GM23248 (cell line): ENCODE data around the gene CCDC97.

Source experiments
- EZH2 ChIP-seq: fragments of 200-600 bp; sonication (generic); IDR thresholded peaks from 2 replicates; pipeline ENCODE4 v1.6.1; 2018; ENCODE audit warnings: antibody characterized with exemption, mild to moderate bottlenecking; ENCODE audit not compliant: insufficient read depth, poor library complexity, severe bottlenecking
- EZH2phosphoT487 ChIP-seq: fragments of 200-600 bp; sonication (generic); IDR thresholded peaks from 2 replicates; pipeline ENCODE4 v1.6.1; 2018; ENCODE audit warnings: antibody characterized with exemption, moderate library complexity, mild to moderate bottlenecking, low read depth; ENCODE audit not compliant: insufficient read depth

DNA sequence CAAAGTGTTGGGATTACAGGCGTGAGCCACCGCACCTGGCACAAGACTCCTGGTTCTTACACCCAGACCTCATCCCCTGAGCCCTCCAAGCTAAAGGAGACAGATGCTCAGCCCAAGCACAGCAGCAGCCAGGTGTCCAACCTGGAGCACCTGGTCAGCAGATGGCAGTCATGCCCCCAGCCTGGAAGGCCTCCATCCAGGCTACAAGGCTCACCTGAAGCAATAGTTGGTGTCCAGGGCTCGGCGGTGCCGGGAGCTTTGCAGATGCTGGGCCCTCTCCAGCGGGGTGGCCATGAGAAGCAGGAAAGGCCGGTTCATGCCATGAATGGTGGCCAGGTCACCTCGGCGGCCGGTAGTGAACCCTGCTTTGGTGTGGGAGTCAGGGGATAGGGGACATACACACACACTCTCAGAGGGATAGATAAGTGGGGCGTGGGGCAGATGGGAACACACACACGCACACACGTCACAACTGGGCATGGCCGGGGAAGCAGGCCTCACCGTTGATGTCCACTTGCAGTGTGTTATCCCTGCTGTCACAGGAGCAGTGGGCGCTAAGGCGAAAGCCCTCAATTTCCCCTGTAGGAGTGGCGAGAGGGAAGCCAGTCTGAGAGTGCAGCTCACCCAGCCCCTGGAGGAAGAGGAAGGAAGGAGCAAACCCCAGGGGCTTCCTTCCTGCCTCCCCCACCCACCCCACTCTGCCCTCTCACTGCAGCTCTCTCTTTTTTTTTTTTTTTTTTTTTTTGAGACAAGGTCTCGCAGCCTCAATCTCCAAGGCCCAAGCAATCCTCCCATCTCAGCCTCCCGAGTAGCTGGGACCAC lies 31.9 kb downstream of the CCDC97 start:
- TF ChIP-seq EZH2 (no peak), EZH2phosphoT487 (no peak)
